Measurements from ENCODE around the gene ARHGAP10. TPM values are rescaled to one million over a fixed set of nuclear protein-coding genes. Genes with fewer than 3 reads are reported as not detected.

The ARHGAP10 gene
- total and polyA plus RNA-seq, 2 donors (not counting 1 experiment from before 2014, with no cell fraction given) = 0.10 to 0.34 TPM

GRCh38 chr4:147854154-147854553 is 122.3 kb downstream of the ARHGAP10 start:
- ATAC-seq (ENCODE audit: low read depth) (no peak), DNase-seq (no peak)
- TF ChIP-seq EZH2 (IDR thresholded peaks at IDR 0.05; ENCODE audit: borderline replicate concordance, insufficient read depth, low read depth, low read length, poor library complexity, severe bottlenecking) (no peak), CTCF (IDR thresholded peaks at IDR 0.05) (no peak)
- intact Hi-C loops (cut with micrococcal nuclease) = no loop called here
- 92% methylated on average over 2 of the region's 3 CpGs for WGBS (ENCODE audit: insufficient coverage)
- Mint-ChIP-seq H3K27me3 (peaks cover 5% of the 10 kb centered on the region), H3K4me3 (no peak overlapping the region), H3K4me1 (no peaks in the 10 kb centered on the region), H3K9me3 (ENCODE audit: insufficient read depth) (no peaks in the 10 kb centered on the region), H3K27ac (no peak overlapping the region)
- no peaks in the 10 kb centered on the region for H3K9me3 ChIP-seq (ENCODE audit: control extremely low read depth in 1 of 3, control insufficient read depth in 2 of 3, insufficient read depth in 1 of 3, low read length in 2 of 3)
- H3K4me3 ChIP-seq (ENCODE audit: control extremely low read depth in 1 of 5, extremely low read depth in 1 of 5, insufficient read depth in 1 of 5, low read depth in 2 of 5, low read length in 4 of 5) = no peak overlapping the region
- no peaks in the 10 kb centered on the region for H4K20me1 ChIP-seq (ENCODE audit: control insufficient read depth, insufficient read depth, low read length, poor library complexity, severe bottlenecking)
- no peak overlapping the region for H2AFZ ChIP-seq (ENCODE audit: insufficient read depth, low read depth, low read length, poor library complexity, severe bottlenecking)
- H3K9ac ChIP-seq (ENCODE audit: low read length) = no peak overlapping the region
- ChIA-PET POLR2A (no interaction called here), CTCF (interaction anchor here (5.0 kb wide), 1 partner anchor 13 kb away, joined by 32 read pairs; no protein-coding TSS in a partner anchor)
- H3K27me3 ChIP-seq (replicated peaks in 1 of 4; ENCODE audit: control extremely low read depth in 1 of 4, control insufficient read depth in 3 of 4, insufficient read depth in 4 of 4, low read length in 3 of 4) = no peaks in the 10 kb centered on the region
- H3K4me1 ChIP-seq (ENCODE audit: control insufficient read depth in 2 of 2, insufficient read depth in 2 of 2, low read length in 2 of 2) = no peaks in the 10 kb centered on the region
- H3K4me2 ChIP-seq (replicated peaks; ENCODE audit: low read depth, low read length, poor library complexity, severe bottlenecking) = no peak overlapping the region
- H3K27ac ChIP-seq (ENCODE audit: low read length in 2 of 2) = no peak overlapping the region
- no peaks in the 10 kb centered on the region for H3K79me2 ChIP-seq (ENCODE audit: control insufficient read depth, insufficient read depth, low read length)
- no peaks in the 10 kb centered on the region for H3K36me3 ChIP-seq (replicated peaks in 1 of 2; ENCODE audit: control extremely low read depth in 1 of 2, control insufficient read depth in 1 of 2, extremely low read depth in 1 of 2, insufficient read depth in 2 of 2, low read length in 1 of 2)

- Histone ChIP-seq H3K4me1 (ENCODE audit: control insufficient read depth in 2 of 2, insufficient read depth in 2 of 2, low read length in 2 of 2) (no peaks in the 10 kb centered on the region), H3K27me3 (replicated peaks in 1 of 4; ENCODE audit: control extremely low read depth in 1 of 4, control insufficient read depth in 3 of 4, insufficient read depth in 4 of 4, low read length in 3 of 4) (no peaks in the 10 kb centered on the region), H3K27ac (ENCODE audit: low read length in 2 of 2) (no peak overlapping the region), H3K9me3 (ENCODE audit: control extremely low read depth in 1 of 3, control insufficient read depth in 2 of 3, insufficient read depth in 1 of 3, low read length in 2 of 3) (no peaks in the 10 kb centered on the region), H3K36me3 (replicated peaks in 1 of 2; ENCODE audit: control extremely low read depth in 1 of 2, control insufficient read depth in 1 of 2, extremely low read depth in 1 of 2, insufficient read depth in 2 of 2, low read length in 1 of 2) (no peaks in the 10 kb centered on the region), H3K9ac (ENCODE audit: low read length) (no peak overlapping the region), H3K79me2 (ENCODE audit: control insufficient read depth, insufficient read depth, low read length) (no peaks in the 10 kb centered on the region), H2AFZ (ENCODE audit: insufficient read depth, low read depth, low read length, poor library complexity, severe bottlenecking) (no peak overlapping the region), H3K4me3 (ENCODE audit: control extremely low read depth in 1 of 5, extremely low read depth in 1 of 5, insufficient read depth in 1 of 5, low read depth in 2 of 5, low read length in 4 of 5) (no peak overlapping the region), H4K20me1 (ENCODE audit: control insufficient read depth, insufficient read depth, low read length, poor library complexity, severe bottlenecking) (no peaks in the 10 kb centered on the region), H3K4me2 (replicated peaks; ENCODE audit: low read depth, low read length, poor library complexity, severe bottlenecking) (no peak overlapping the region)
- no CpG with 5 or more reads among the region's 1 CpG for WGBS (ENCODE audit: insufficient coverage)
- Mint-ChIP-seq H3K27me3 (peaks cover 5% of the 10 kb centered on the region), H3K4me3 (no peak overlapping the region), H3K4me1 (no peaks in the 10 kb centered on the region), H3K9me3 (ENCODE audit: insufficient read depth) (no peaks in the 10 kb centered on the region), H3K27ac (no peak overlapping the region)
- CTCF ChIA-PET = interaction anchor here (5.0 kb wide), 1 partner anchor 11 kb away, joined by 32 read pairs; no protein-coding TSS in a partner anchor
- POLR2A ChIA-PET = no interaction called here
- DNase-seq (no peak), ATAC-seq (ENCODE audit: low read depth) (no peak)
- intact Hi-C loops (cut with micrococcal nuclease) = no loop called here
- TF ChIP-seq CTCF (IDR thresholded peaks at IDR 0.05) (no peak), EZH2 (IDR thresholded peaks at IDR 0.05; ENCODE audit: borderline replicate concordance, insufficient read depth, low read depth, low read length, poor library complexity, severe bottlenecking) (no peak)
Measured at GRCh38 chr4:147855571-147856009, 123.7 kb downstream of the ARHGAP10 start.

Measured in B cell (primary cell).